H1 (cell line): ENCODE data around the gene FGF23.

Experiments
- ATF3 ChIP-seq: IDR thresholded peaks from 2 replicates; pipeline ENCODE4 v1.6.1; 2011; ENCODE audit warnings: low read depth, mild to moderate bottlenecking, low read length; ENCODE audit not compliant: insufficient read depth
- BCL11A ChIP-seq, 2 experiments: IDR thresholded peaks; one replicate each; pipeline ENCODE4 v1.6.1; 2011; ENCODE audit warnings: low read depth in 2 of 2, low read length in 2 of 2, mild to moderate bottlenecking in 2 of 2
- CTCF ChIP-seq, 3 experiments: IDR thresholded peaks; 1 replicate in 2 of 3; 2 replicates in 1 of 3; pipeline versions ENCODE4 v1.5.1 to v1.6.1; 2011; ENCODE audit warnings: low read length in 3 of 3, mild to moderate bottlenecking in 3 of 3, inconsistent platforms in 2 of 3, low read depth in 1 of 3, moderate library complexity in 1 of 3; ENCODE audit not compliant: insufficient read depth in 1 of 3; ENCODE audit errors: control extremely low read depth in 1 of 3
- EGR1 ChIP-seq: IDR thresholded peaks from 2 replicates; pipeline ENCODE4 v1.6.1; 2011; ENCODE audit warnings: low read depth, low read length, borderline replicate concordance
- EP300 ChIP-seq, 2 experiments: IDR thresholded peaks; 1 replicate in 1 of 2; 2 replicates in 1 of 2; pipeline ENCODE4 v1.6.1; 2011 to 2012; ENCODE audit warnings: low read depth in 2 of 2, low read length in 2 of 2, mild to moderate bottlenecking in 2 of 2, borderline replicate concordance in 1 of 2, inconsistent platforms in 1 of 2, moderate library complexity in 1 of 2
- JUND ChIP-seq: IDR thresholded peaks from 2 replicates; pipeline ENCODE4 v1.6.1; 2011; ENCODE audit warnings: mild to moderate bottlenecking, improper control_type of control experiment, low read length
- MAX ChIP-seq: IDR thresholded peaks from 2 replicates; pipeline ENCODE4 v1.6.1; 2012; ENCODE audit warnings: inconsistent platforms
- POLR2A ChIP-seq, 2 experiments: IDR thresholded peaks; 1 replicate in 1 of 2; 2 replicates in 1 of 2; pipeline ENCODE4 v1.6.1; 2011; ENCODE audit warnings: low read depth in 2 of 2, low read length in 2 of 2, mild to moderate bottlenecking in 2 of 2; ENCODE audit errors: control extremely low read depth in 1 of 2
- POLR2AphosphoS5 ChIP-seq: IDR thresholded peaks from 2 replicates; pipeline ENCODE4 v1.6.1; 2011; ENCODE audit warnings: low read depth, low read length
- SIRT6 ChIP-seq: IDR thresholded peaks from one replicate; pipeline ENCODE4 v1.7.1; 2012; ENCODE audit warnings: low read length, inconsistent platforms
- TAF1 ChIP-seq: IDR thresholded peaks from 2 replicates; pipeline ENCODE4 v1.6.1; 2011; ENCODE audit warnings: mild to moderate bottlenecking, low read depth, low read length
- ZNF274 ChIP-seq: IDR thresholded peaks from 2 replicates; pipeline ENCODE4 v1.7.0; 2012; ENCODE audit warnings: low read length, borderline replicate concordance; ENCODE audit errors: extremely low read depth

- TF ChIP-seq POLR2A (IDR thresholded peaks at IDR 0.05; ENCODE audit: control extremely low read depth in 1 of 2, low read depth in 2 of 2, low read length in 2 of 2) (no peak), MAX (no peak), JUND (no peak), CTCF (IDR thresholded peaks at IDR 0.05; ENCODE audit: control extremely low read depth in 1 of 3, insufficient read depth in 1 of 3, low read depth in 1 of 3, low read length in 3 of 3) (no peak), ZNF274 (no peak), SIRT6 (no peak), POLR2AphosphoS5 (no peak), ATF3 (no peak), BCL11A (IDR thresholded peaks at IDR 0.05; ENCODE audit: low read depth in 2 of 2, low read length in 2 of 2) (no peak), EGR1 (no peak), TAF1 (no peak), EP300 (IDR thresholded peaks at IDR 0.05; ENCODE audit: borderline replicate concordance in 1 of 2, low read depth in 2 of 2, low read length in 2 of 2) (no peak)
Observed at GRCh38 chr12:4386801-4387200, 7.3 kb upstream of the FGF23 start.
